Testis (tissue), 3 donors: ENCODE results near the gene SUFU. TPM values are rescaled to one million over a fixed set of nuclear protein-coding genes. Genes with fewer than 3 reads are reported as not detected.

ENCODE experiments used
- DNase-seq: peaks from one replicate; pipeline ENCODE4 v3.0.0-alpha.2; 2019
- H3K27ac ChIP-seq, 2 donors: fragments of 200-600 bp; sonication (generic); one replicate each; pipeline ENCODE4 v1.5.1; 2019
- H3K27me3 ChIP-seq: fragments of 200-600 bp; sonication (generic); one replicate; pipeline ENCODE4 v1.5.1; 2019
- H3K36me3 ChIP-seq: fragments of 200-600 bp; sonication (generic); one replicate; pipeline ENCODE4 v1.5.1; 2017; ENCODE audit warnings: low read depth; ENCODE audit errors: missing control alignments
- H3K4me1 ChIP-seq: fragments of 200-600 bp; sonication (generic); one replicate; pipeline ENCODE4 v1.5.1; 2019
- H3K4me3 ChIP-seq, 2 donors: fragments of 200-600 bp; sonication (generic); one replicate each; pipeline ENCODE4 v1.5.1; 2017 to 2019
- H3K9me3 ChIP-seq: fragments of 200-600 bp; sonication (generic); one replicate; pipeline ENCODE4 v1.5.1; 2017
- POLR2A ChIP-seq: fragments of 450-650 bp; IDR thresholded peaks from one replicate; pipeline ENCODE4 v1.6.1; 2017; ENCODE audit warnings: antibody characterized with exemption, mild to moderate bottlenecking, moderate library complexity
- WGBS, 2 donors: methylation state at CpG; one replicate each; pipeline ENCODE4 v1.1.5; 2018; 5-methylcytosine and 5-hydroxymethylcytosine counted together
- intact Hi-C: fragments of 100-400 bp; cut with DNase I; formaldehyde crosslinking; loops from one replicate; pipeline ENCODE4 v1.15.1; 2023; ENCODE audit warnings: low total_unique reads
- polyA plus RNA-seq: library from polyadenylated mRNA; stranded (reverse); fragments of 350-450 nt; fragmentation: Illumina TruSeq; extraction: RNeasy Lipid Tissue Mini Kit (QIAGEN cat#74804); gene quantifications from one replicate; pipeline ENCODE4 v1.2.3, GENCODE V29; 2014; ENCODE audit warnings: low read depth, low replicate concordance; ENCODE audit not compliant: insufficient read depth
- total RNA-seq, 2 donors: library from RNA; depleted of rRNA; stranded (reverse); fragments of >200 nt; gene quantifications; one replicate each; pipeline ENCODE4 v1.2.3, GENCODE V29; 2016
- TF ChIP-seq, protein P1 (sequence below), 3 experiments: fragments of 450-650 bp in 2 of 3; fragments of 200-600 bp in 1 of 3; sonication (generic) in 1 of 3; IDR thresholded peaks; one replicate each; pipeline ENCODE4 v1.5.1; 2016 to 2019; ENCODE audit warnings: antibody characterized with exemption in 3 of 3, mild to moderate bottlenecking in 2 of 3, moderate library complexity in 1 of 3

Gene SUFU
- total and polyA plus RNA-seq, 3 donors from 2014 or later, result 16.5 to 28.4 (median 22.9) TPM

DNA sequence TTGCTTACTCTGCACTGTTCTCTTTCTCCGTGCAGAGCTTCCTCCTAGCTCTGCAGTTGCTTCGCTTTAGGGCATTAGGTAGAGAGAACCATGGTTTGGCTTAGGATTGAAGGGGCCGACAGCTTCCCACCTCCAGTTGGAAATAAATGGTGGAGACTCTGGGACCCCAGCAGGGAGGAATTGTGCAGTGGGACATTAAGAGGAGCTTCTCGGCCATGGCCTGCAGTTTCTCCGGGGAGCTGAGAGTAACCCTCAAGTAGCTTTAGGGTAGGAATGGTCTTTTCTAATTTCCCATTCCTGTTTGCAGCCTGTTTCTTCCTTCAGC is 1.2 kb downstream of the SUFU start:
- no peak for DNase-seq
- H3K27me3 ChIP-seq, result no peaks in the 10 kb centered on the region
- TF ChIP-seq POLR2A, result no peak
- TF ChIP-seq, protein P1, sequence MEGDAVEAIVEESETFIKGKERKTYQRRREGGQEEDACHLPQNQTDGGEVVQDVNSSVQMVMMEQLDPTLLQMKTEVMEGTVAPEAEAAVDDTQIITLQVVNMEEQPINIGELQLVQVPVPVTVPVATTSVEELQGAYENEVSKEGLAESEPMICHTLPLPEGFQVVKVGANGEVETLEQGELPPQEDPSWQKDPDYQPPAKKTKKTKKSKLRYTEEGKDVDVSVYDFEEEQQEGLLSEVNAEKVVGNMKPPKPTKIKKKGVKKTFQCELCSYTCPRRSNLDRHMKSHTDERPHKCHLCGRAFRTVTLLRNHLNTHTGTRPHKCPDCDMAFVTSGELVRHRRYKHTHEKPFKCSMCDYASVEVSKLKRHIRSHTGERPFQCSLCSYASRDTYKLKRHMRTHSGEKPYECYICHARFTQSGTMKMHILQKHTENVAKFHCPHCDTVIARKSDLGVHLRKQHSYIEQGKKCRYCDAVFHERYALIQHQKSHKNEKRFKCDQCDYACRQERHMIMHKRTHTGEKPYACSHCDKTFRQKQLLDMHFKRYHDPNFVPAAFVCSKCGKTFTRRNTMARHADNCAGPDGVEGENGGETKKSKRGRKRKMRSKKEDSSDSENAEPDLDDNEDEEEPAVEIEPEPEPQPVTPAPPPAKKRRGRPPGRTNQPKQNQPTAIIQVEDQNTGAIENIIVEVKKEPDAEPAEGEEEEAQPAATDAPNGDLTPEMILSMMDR (IDR thresholded peaks at IDR 0.05), result no peak
- H3K4me3 ChIP-seq, result peak overlapping the region; percentile 95 to 98
- H3K9me3 ChIP-seq, result no peaks in the 10 kb centered on the region
- intact Hi-C loops, result loop anchor here (5.0 to 10.0 kb wide), 2 partner anchors 77 to 140 kb away; partner anchors contain the start of gene TRIM8
- H3K4me1 ChIP-seq, result peaks cover 18% of the 10 kb centered on the region
- 2% methylated on average over 5 of the region's 5 CpGs for WGBS, 2 donors
- no peaks in the 10 kb centered on the region for H3K36me3 ChIP-seq
- H3K27ac ChIP-seq, result peak overlapping the region; percentile 80 to 87

GRCh38 chr10:102505462-102506115 is 1.8 kb downstream of the SUFU start:
- Histone ChIP-seq H3K36me3 (no peaks in the 10 kb centered on the region), H3K27ac (no peak overlapping the region), H3K9me3 (no peaks in the 10 kb centered on the region), H3K4me3 (no peak overlapping the region), H3K4me1 (peaks cover 18% of the 10 kb centered on the region), H3K27me3 (no peaks in the 10 kb centered on the region)
- intact Hi-C loops, result loop anchor here (10.0 kb wide), 1 partner anchor 139 kb away; the partner anchor contains the start of gene TRIM8
- 64 to 65% methylated on average over 10 of the region's 10 CpGs for WGBS, 2 donors
- TF ChIP-seq POLR2A, result no peak
- TF ChIP-seq, protein P1 (IDR thresholded peaks at IDR 0.05), result no peak
- no peak for DNase-seq

- peaks cover 18% of the 10 kb centered on the region for H3K4me1 ChIP-seq
- DNase-seq, result no peak
- WGBS, 2 donors, result 80 to 88% methylated on average over 3 of the region's 3 CpGs
- H3K27ac ChIP-seq, result no peak overlapping the region
- H3K4me3 ChIP-seq, result no peak overlapping the region
- no peaks in the 10 kb centered on the region for H3K36me3 ChIP-seq
- H3K9me3 ChIP-seq, result no peaks in the 10 kb centered on the region
- TF ChIP-seq POLR2A, result no peak
- TF ChIP-seq, protein P1 (IDR thresholded peaks at IDR 0.05), result no peak
- intact Hi-C loops, result loop anchor here (10.0 kb wide), 1 partner anchor 137 kb away; the partner anchor contains the start of gene TRIM8
- no peaks in the 10 kb centered on the region for H3K27me3 ChIP-seq
These were observed 3.7 kb downstream of the SUFU start for GRCh38 chr10:102507521-102507920.

DNA sequence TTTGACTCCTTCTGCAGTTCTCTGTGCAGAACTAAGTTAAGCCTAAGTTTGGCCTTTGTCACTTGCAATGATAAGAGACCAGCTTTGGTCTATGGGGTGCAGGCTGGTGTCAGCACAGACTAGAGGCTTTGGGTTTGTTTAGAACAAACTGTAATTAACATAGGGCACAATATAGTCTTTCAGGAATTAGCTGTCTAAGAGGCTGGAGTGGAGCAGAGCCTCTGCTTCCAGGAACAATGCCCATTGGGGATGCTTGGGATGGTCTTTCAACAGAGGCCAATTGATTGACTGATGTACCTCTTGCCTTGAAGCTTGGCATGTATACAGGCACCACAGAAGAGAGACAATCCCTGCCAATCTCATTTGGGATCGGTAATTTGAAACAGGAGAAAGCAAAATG is 4.7 kb downstream of the SUFU start:
- H3K4me1 ChIP-seq, result peaks cover 13% of the 10 kb centered on the region
- TF ChIP-seq, protein P1 (IDR thresholded peaks at IDR 0.05), result no peak
- no peak for TF ChIP-seq POLR2A
- H3K36me3 ChIP-seq, result no peaks in the 10 kb centered on the region
- WGBS, 2 donors, result 86 to 87% methylated on average over 1 of the region's 1 CpG
- H3K27ac ChIP-seq, result no peak overlapping the region
- no peaks in the 10 kb centered on the region for H3K9me3 ChIP-seq
- intact Hi-C loops, result loop anchor here (10.0 kb wide), 1 partner anchor 136 kb away; the partner anchor contains the start of gene TRIM8
- no peak overlapping the region for H3K4me3 ChIP-seq
- no peaks in the 10 kb centered on the region for H3K27me3 ChIP-seq
- no peak for DNase-seq

DNA sequence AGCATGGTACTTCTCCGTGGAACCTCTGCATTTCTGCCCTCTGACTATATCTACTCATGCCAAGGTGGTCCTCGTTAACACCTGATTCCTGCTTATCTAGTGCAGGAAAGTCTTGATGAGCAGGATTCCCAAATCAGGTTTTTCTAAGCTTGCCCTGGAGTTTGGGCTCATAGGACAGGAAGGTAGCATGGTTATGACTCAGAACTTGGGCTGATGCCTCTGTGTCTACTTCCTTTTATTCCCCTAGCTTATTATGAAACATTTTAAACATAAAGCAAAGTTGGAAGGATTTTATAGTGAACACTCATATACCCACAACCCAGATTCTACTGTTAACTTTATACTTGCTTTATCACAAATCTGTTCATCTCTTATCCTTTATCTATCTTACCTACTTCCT is 5.6 kb downstream of the SUFU start:
- no peak overlapping the region for H3K27ac ChIP-seq
- no peaks in the 10 kb centered on the region for H3K9me3 ChIP-seq
- TF ChIP-seq, protein P1 (IDR thresholded peaks at IDR 0.05), result no peak
- no peak for TF ChIP-seq POLR2A
- peaks cover 13% of the 10 kb centered on the region for H3K4me1 ChIP-seq
- 51 to 56% methylated on average over 2 of the region's 2 CpGs for WGBS, 2 donors
- intact Hi-C loops, result loop anchor here (10.0 kb wide), 1 partner anchor 135 kb away; the partner anchor contains the start of gene TRIM8
- no peak for DNase-seq
- no peak overlapping the region for H3K4me3 ChIP-seq
- no peaks in the 10 kb centered on the region for H3K27me3 ChIP-seq
- no peaks in the 10 kb centered on the region for H3K36me3 ChIP-seq
